OCI-LY3 (cell line): ENCODE data around the gene KCNH2.
A peak's percentile ranks its signal among the peaks of the same experiment; 100 is the strongest.

Experiments used
- H2AFZ ChIP-seq: fragments of 200-600, 300-600 bp; shearing (Covaris generic); 2 replicates; pipeline ENCODE4 v1.6.0; 2014; ENCODE audit warnings: antibody characterized with exemption, low read depth, low read length
- H3K27ac ChIP-seq: fragments of 200-600, 300-600 bp; sonication (generic); 2 replicates; pipeline ENCODE4 v1.5.1; 2014; ENCODE audit warnings: mild to moderate bottlenecking, low read length, moderate library complexity, mixed read lengths
- H3K27me3 ChIP-seq: fragments of 200-600, 300-600 bp; sonication (generic); 2 replicates; pipeline ENCODE4 v1.6.1; 2014; ENCODE audit warnings: low read depth, low read length, mixed read lengths
- H3K36me3 ChIP-seq: fragments of 200-600, 300-600 bp; sonication (generic); replicated peaks from 2 replicates; pipeline ENCODE3; 2014; ENCODE audit warnings: low read depth, low read length, mixed read lengths
- H3K4me1 ChIP-seq: fragments of 300-600, 200-600 bp; sonication (generic); 2 replicates; pipeline ENCODE4 v1.6.1; 2014; ENCODE audit warnings: low read length, mixed read lengths
- H3K4me2 ChIP-seq: fragments of 200-600, 300-600 bp; sonication (generic); 2 replicates; pipeline ENCODE4 v1.6.1; 2014; ENCODE audit warnings: low read length, mixed read lengths
- H3K4me3 ChIP-seq: fragments of 300-600, 200-600 bp; sonication (generic); 2 replicates; pipeline ENCODE4 v1.5.1; 2014; ENCODE audit warnings: antibody characterized with exemption, mild to moderate bottlenecking, low read length, moderate library complexity
- H3K79me2 ChIP-seq: fragments of 300-600, 200-600 bp; shearing (Covaris generic); 2 replicates; pipeline ENCODE4 v1.6.1; 2014; ENCODE audit warnings: mild to moderate bottlenecking, low read length, mixed read lengths
- H3K9ac ChIP-seq: fragments of 300-600, 200-600 bp; shearing (Covaris generic); 2 replicates; pipeline ENCODE4 v1.6.0; 2014; ENCODE audit warnings: mild to moderate bottlenecking, low read length, moderate library complexity
- H3K9me3 ChIP-seq: fragments of 200-600, 300-600 bp; shearing (Covaris generic); 2 replicates; pipeline ENCODE4 v1.6.1; 2014; ENCODE audit warnings: low read length, mixed read lengths; ENCODE audit not compliant: insufficient read depth
- H4K20me1 ChIP-seq: fragments of 200-600, 300-600 bp; sonication (generic); 2 replicates; pipeline ENCODE4 v1.6.1; 2016; ENCODE audit warnings: low read length, mixed read lengths; ENCODE audit not compliant: insufficient read depth
- CTCF ChIP-seq: fragments of 200-600, 300-600 bp; sonication (generic); IDR thresholded peaks from 2 replicates; pipeline ENCODE4 v1.5.1; 2014; ENCODE audit warnings: antibody characterized with exemption, low read length, low read depth
- EZH2phosphoT487 ChIP-seq: fragments of 200-600 bp; shearing (Covaris generic); IDR thresholded peaks from 2 replicates; pipeline ENCODE4 v1.6.1; 2018; ENCODE audit warnings: antibody characterized with exemption, mixed run types, low read depth

The KCNH2 gene

GRCh38 chr7:150962553-150963399, 15.3 kb downstream of the KCNH2 start:
- Histone ChIP-seq H3K27me3 (no peaks in the 10 kb centered on the region), H3K9ac (no peak overlapping the region), H4K20me1 (no peaks in the 10 kb centered on the region), H3K9me3 (no peaks in the 10 kb centered on the region), H3K4me2 (no peak overlapping the region), H3K4me1 (no peaks in the 10 kb centered on the region), H2AFZ (no peak overlapping the region), H3K79me2 (no peaks in the 10 kb centered on the region), H3K4me3 (no peak overlapping the region), H3K27ac (no peak overlapping the region), H3K36me3 (no peaks in the 10 kb centered on the region)
- no peak for TF ChIP-seq EZH2phosphoT487
- TF ChIP-seq CTCF: peak; percentile 82

- Histone ChIP-seq H3K4me3 (no peak overlapping the region), H3K4me1 (no peaks in the 10 kb centered on the region), H4K20me1 (no peaks in the 10 kb centered on the region), H3K27me3 (no peaks in the 10 kb centered on the region), H2AFZ (no peak overlapping the region), H3K27ac (no peak overlapping the region), H3K9me3 (no peaks in the 10 kb centered on the region), H3K36me3 (no peaks in the 10 kb centered on the region), H3K9ac (no peak overlapping the region), H3K79me2 (no peaks in the 10 kb centered on the region), H3K4me2 (no peak overlapping the region)
- TF ChIP-seq EZH2phosphoT487: no peak
- no peak for TF ChIP-seq CTCF
Observed at GRCh38 chr7:150962290-150962552, 15.9 kb downstream of the KCNH2 start.

GRCh38 chr7:150961510-150962289, 16.4 kb downstream of the KCNH2 start:
- Histone ChIP-seq H4K20me1 (no peaks in the 10 kb centered on the region), H2AFZ (no peak overlapping the region), H3K9me3 (no peaks in the 10 kb centered on the region), H3K4me1 (no peaks in the 10 kb centered on the region), H3K79me2 (no peaks in the 10 kb centered on the region), H3K4me3 (no peak overlapping the region), H3K4me2 (no peak overlapping the region), H3K36me3 (no peaks in the 10 kb centered on the region), H3K27me3 (no peaks in the 10 kb centered on the region), H3K27ac (no peak overlapping the region), H3K9ac (no peak overlapping the region)
- no peak for TF ChIP-seq EZH2phosphoT487
- no peak for TF ChIP-seq CTCF
